Mesodermal cell (in vitro differentiated cells): ENCODE measurements around the gene AURKAIP1.

ENCODE experiments used
- H3K27ac ChIP-seq: 2 replicates; pipeline ENCODE4 v1.7.0; 2013; ENCODE audit warnings: mild to moderate bottlenecking, low read depth, low read length, moderate library complexity; ENCODE audit not compliant: severe bottlenecking
- H3K36me3 ChIP-seq: 2 replicates; pipeline ENCODE4 v1.7.1; 2013; ENCODE audit warnings: mild to moderate bottlenecking, low read length, moderate library complexity; ENCODE audit not compliant: control insufficient read depth, insufficient read depth
- H3K4me1 ChIP-seq: one replicate; pipeline ENCODE4 v1.7.1; 2013; ENCODE audit warnings: mild to moderate bottlenecking, low read length; ENCODE audit not compliant: insufficient read depth, control insufficient read depth, poor library complexity, severe bottlenecking
- H3K4me3 ChIP-seq: 2 replicates; pipeline ENCODE4 v1.7.0; 2013; ENCODE audit warnings: low read length, control low read depth, mild to moderate bottlenecking; ENCODE audit not compliant: insufficient read depth, poor library complexity, severe bottlenecking; ENCODE audit errors: extremely low read depth
- H3K9me3 ChIP-seq: 2 replicates; pipeline ENCODE4 v1.7.1; 2013; ENCODE audit warnings: mild to moderate bottlenecking, low read length, moderate library complexity; ENCODE audit not compliant: control insufficient read depth
- WGBS, 2 experiments: methylation state at CpG; one replicate each; pipeline ENCODE4 v1.1.5; 2013; ENCODE audit warnings: missing lambda C conversion rate in 2 of 2; ENCODE audit not compliant: insufficient coverage in 2 of 2; 5-methylcytosine and 5-hydroxymethylcytosine counted together

The AURKAIP1 gene

GRCh38 chr1:1381294-1381693 is 6.3 kb upstream of the AURKAIP1 start:
- Histone ChIP-seq H3K4me1 (no peaks in the 10 kb centered on the region), H3K36me3 (peaks cover 32% of the 10 kb centered on the region), H3K27ac (no peak overlapping the region), H3K9me3 (no peaks in the 10 kb centered on the region), H3K4me3 (no peak overlapping the region)
- 79 to 81% methylated on average over 7 to 8 of the region's 8 CpGs for whole genome bisulfite sequencing, 2 experiments

- 95 to 98% methylated on average over 16 of the region's 16 CpGs for WGBS, 2 experiments
- Histone ChIP-seq H3K36me3 (peaks cover 28% of the 10 kb centered on the region), H3K9me3 (no peaks in the 10 kb centered on the region), H3K4me3 (no peak overlapping the region), H3K27ac (no peak overlapping the region), H3K4me1 (peaks cover 2% of the 10 kb centered on the region)
These were observed 5.9 kb upstream of the AURKAIP1 start for GRCh38 chr1:1380860-1381259.

- Histone ChIP-seq H3K4me1 (peaks cover 7% of the 10 kb centered on the region), H3K4me3 (no peak overlapping the region), H3K9me3 (no peaks in the 10 kb centered on the region), H3K36me3 (peaks cover 26% of the 10 kb centered on the region), H3K27ac (no peak overlapping the region)
- 95 to 97% methylated on average over 13 of the region's 16 CpGs for WGBS, 2 experiments
These were observed 2.7 kb upstream of the AURKAIP1 start for GRCh38 chr1:1377540-1378205.

- Histone ChIP-seq H3K36me3 (peaks cover 27% of the 10 kb centered on the region), H3K9me3 (no peaks in the 10 kb centered on the region), H3K27ac (no peak overlapping the region), H3K4me1 (peaks cover 7% of the 10 kb centered on the region), H3K4me3 (no peak overlapping the region)
- 93 to 94% methylated on average over 9 of the region's 10 CpGs for WGBS, 2 experiments
These were observed 1.7 kb upstream of the AURKAIP1 start for GRCh38 chr1:1376551-1377226.

- H3K9me3 ChIP-seq: no peaks in the 10 kb centered on the region
- H3K4me3 ChIP-seq: peak overlapping the region; percentile 98
- H3K4me1 ChIP-seq: peaks cover 7% of the 10 kb centered on the region
- WGBS, 2 experiments: 0 to 1% methylated on average over 18 to 22 of the region's 24 CpGs
- peak overlapping the region; percentile 86 for H3K27ac ChIP-seq
- H3K36me3 ChIP-seq: peaks cover 28% of the 10 kb centered on the region
These were observed 448 bp downstream of the AURKAIP1 start for GRCh38 chr1:1374589-1374928.

GRCh38 chr1:1373815-1374588 is 1.0 kb downstream of the AURKAIP1 start:
- H3K9me3 ChIP-seq: no peaks in the 10 kb centered on the region
- H3K27ac ChIP-seq: no peak overlapping the region
- peak overlapping the region; percentile 98 for H3K4me3 ChIP-seq
- WGBS, 2 experiments: 59 to 60% methylated on average over 50 to 52 of the region's 52 CpGs
- H3K4me1 ChIP-seq: peaks cover 7% of the 10 kb centered on the region
- peaks cover 28% of the 10 kb centered on the region for H3K36me3 ChIP-seq

- WGBS, 2 experiments: 95 to 98% methylated on average over 21 to 23 of the region's 26 CpGs
- H3K4me3 ChIP-seq: peak overlapping the region; percentile 98
- H3K4me1 ChIP-seq: peaks cover 7% of the 10 kb centered on the region
- no peak overlapping the region for H3K27ac ChIP-seq
- peaks cover 28% of the 10 kb centered on the region for H3K36me3 ChIP-seq
- no peaks in the 10 kb centered on the region for H3K9me3 ChIP-seq
These were observed 1.8 kb downstream of the AURKAIP1 start for GRCh38 chr1:1373051-1373814.

DNA sequence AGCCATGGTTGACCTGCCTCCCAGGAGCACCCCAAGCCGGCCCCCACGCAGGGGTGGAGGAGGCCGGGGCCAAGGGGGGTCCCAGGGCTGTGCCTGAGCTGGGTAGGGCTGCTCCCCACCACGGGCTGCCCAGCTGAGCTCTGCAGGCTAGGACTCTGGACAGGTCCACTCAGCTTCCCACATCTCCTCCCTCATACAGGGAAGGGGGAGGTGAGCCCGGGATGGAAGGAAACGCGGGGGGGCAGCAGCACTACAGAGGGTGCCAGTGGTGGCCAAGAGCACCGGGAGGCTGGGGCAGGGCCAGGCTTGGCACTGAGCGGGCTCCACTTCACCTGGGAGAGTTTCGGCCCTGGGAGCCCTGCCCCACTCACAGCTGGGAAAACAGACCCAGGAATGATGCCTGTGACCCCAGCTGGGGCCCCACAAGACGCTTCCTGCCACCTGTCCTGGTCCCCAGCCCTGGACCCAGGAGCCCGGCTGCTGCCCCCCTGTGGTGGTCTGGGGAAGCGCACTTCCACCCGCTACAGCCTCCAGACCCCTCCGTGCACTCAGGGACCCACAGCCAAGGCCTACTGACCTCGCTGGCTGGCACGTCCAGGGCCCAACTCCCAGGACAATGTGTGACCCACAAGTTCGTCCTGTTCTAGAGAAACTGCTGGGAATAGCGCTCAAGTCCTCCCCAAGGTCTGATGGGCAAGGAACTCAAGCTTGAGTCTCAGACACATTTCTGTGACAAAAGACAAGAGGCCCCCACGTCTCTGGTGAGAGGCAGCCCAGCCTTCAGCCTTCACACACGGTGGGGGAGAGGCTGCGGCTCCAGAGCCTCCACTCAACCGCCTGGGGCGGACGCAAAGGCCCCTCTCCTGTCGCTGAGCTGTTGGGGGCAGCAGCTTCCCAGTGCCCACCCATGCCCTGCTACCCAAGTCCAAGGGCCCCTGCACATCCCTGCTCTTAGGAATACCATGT is 3.0 kb downstream of the AURKAIP1 start:
- WGBS, 2 experiments: 57 to 63% methylated on average over 21 to 22 of the region's 26 CpGs
- Histone ChIP-seq H3K4me1 (peaks cover 7% of the 10 kb centered on the region), H3K9me3 (peaks cover 4% of the 10 kb centered on the region), H3K4me3 (no peak overlapping the region), H3K36me3 (peaks cover 25% of the 10 kb centered on the region), H3K27ac (no peak overlapping the region)

DNA sequence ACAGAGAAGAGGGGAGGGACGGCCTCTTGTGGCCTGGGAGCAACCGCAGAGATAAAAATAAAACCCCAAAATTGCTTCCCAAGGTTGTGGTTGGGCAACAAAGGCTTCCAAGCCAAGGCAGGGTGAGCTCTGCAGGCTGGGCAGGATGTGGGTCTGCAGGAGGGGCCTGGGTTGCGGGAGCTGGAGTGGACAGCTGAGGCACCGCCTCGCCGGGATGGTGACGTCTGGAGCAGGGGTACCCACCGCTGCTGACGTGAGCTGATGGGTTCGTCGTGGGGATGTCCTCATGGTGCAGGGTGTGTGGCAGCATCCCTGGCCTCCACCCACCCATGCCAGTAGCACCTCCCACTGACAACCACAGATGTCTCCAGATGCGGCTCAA is 3.7 kb downstream of the AURKAIP1 start:
- WGBS, 2 experiments: 92 to 94% methylated on average over 9 of the region's 12 CpGs
- Histone ChIP-seq H3K4me1 (peaks cover 7% of the 10 kb centered on the region), H3K9me3 (peaks cover 11% of the 10 kb centered on the region), H3K27ac (no peak overlapping the region), H3K36me3 (peaks cover 22% of the 10 kb centered on the region), H3K4me3 (no peak overlapping the region)
